BE2C (cell line): ENCODE results near the gene TNPO3.

Experiments
- DNase-seq: peaks from one replicate; pipeline ENCODE4 v3.0.0-alpha.2; 2020
- H3K27me3 ChIP-seq: fragments of 250-450 bp; sonication (Bioruptor Pico); 2 replicates; pipeline ENCODE4 v1.5.1; 2020; ENCODE audit warnings: mild to moderate bottlenecking
- H3K36me3 ChIP-seq: fragments of 250-450 bp; sonication (Bioruptor Pico); 2 replicates; pipeline ENCODE4 v1.5.1; 2020; ENCODE audit warnings: mild to moderate bottlenecking
- H3K4me1 ChIP-seq: fragments of 250-450 bp; sonication (Bioruptor Pico); 2 replicates; pipeline ENCODE4 v1.5.1; 2020
- H3K4me3 ChIP-seq: 2 replicates; pipeline ENCODE4 v1.5.1; 2011; ENCODE audit warnings: low read depth, low read length
- H3K9me3 ChIP-seq: fragments of 250-450 bp; sonication (Bioruptor Pico); 2 replicates; pipeline ENCODE4 v1.5.1; 2020
- TF ChIP-seq, protein P1 (sequence below): IDR thresholded peaks from 2 replicates; pipeline ENCODE4 v1.5.1; 2012; ENCODE audit warnings: mild to moderate bottlenecking, low read depth, low read length

TNPO3 gene

DNA sequence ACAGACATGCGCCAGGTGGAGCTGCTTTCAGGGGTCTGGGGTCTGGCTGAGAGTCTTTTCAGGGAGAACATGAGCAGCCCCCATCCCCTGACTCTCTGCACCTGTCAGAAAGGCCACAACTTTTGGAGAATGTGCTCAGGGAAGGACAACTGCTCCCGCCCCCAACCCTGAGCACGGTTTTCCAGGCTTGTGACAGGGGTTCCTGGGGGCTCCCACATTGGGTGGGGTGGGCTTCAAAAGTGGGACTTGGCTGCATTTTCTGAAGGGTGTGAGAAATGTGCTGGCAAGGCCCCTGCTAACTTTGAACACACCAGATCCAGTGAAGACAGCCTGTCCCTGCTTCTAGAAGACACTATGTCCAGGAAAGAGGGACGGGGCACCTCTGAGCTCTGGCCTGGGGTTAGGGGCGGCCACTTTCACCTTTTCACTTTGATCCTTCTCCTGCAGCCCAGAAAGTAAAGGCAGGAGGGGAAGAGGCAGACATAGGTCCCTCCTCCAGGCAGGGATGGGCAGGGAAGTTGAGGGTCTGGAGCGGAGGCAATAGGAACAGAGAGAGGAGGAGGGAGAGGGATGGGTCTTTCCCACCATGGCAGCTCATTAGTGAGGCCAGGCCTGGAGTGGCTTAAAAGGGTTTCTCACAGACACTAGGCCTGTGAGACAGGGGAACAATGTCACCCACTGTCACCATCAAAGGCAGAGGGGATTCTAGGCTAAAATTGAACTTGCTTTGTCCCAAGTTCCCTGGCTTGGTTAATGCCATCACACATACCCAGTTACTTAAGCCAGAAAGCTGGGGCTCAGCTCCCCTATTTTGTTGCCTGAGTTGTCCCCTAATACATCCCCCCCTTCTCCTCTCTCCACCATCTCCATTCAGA, 145.9 kb downstream of the TNPO3 start:
- Histone ChIP-seq H3K9me3 (no peaks in the 10 kb centered on the region), H3K4me1 (peaks cover 10% of the 10 kb centered on the region), H3K36me3 (no peaks in the 10 kb centered on the region), H3K4me3 (peak overlapping the region; percentile 58), H3K27me3 (no peaks in the 10 kb centered on the region)
- TF ChIP-seq, protein P1, sequence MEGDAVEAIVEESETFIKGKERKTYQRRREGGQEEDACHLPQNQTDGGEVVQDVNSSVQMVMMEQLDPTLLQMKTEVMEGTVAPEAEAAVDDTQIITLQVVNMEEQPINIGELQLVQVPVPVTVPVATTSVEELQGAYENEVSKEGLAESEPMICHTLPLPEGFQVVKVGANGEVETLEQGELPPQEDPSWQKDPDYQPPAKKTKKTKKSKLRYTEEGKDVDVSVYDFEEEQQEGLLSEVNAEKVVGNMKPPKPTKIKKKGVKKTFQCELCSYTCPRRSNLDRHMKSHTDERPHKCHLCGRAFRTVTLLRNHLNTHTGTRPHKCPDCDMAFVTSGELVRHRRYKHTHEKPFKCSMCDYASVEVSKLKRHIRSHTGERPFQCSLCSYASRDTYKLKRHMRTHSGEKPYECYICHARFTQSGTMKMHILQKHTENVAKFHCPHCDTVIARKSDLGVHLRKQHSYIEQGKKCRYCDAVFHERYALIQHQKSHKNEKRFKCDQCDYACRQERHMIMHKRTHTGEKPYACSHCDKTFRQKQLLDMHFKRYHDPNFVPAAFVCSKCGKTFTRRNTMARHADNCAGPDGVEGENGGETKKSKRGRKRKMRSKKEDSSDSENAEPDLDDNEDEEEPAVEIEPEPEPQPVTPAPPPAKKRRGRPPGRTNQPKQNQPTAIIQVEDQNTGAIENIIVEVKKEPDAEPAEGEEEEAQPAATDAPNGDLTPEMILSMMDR: no peak
- no peak for DNase-seq

DNA sequence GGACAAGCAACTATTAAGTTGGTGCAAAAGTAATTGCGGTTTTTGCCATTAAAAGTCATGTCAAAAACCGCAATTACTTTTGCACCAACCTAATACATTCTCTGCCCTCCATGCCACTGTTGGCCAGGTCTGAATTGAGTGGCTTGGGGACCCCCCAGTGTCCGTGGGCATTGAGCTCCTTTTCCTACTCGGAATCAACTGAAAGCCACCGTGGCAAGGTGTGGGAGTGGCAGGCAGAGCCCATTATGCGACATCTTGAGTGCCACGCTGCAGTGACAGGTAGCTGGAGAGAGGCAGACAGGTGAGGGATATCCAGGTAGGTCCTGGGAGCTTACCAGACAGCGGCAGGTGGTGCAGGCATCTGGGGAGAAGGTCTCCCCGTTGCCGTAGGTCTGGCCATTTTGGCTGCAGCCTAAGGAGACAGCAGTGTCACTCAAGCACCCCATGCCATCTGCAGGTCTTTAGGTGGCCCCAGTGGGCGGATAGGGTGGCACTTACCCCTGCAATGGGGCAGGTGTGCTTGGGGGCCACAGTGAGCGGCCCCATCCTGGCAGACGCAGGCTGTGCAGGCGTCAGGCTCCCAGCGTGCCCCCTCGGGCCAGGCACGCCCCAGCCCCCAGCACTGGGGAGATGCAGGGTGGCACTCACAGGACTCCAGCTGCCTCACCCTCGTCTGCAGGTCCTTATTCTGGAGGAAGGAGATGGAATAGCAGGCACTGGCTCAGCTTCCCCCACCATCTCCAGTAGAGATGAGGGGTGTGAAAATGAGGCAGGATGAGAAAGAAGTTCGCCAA, 147.9 kb downstream of the TNPO3 start:
- Histone ChIP-seq H3K27me3 (no peaks in the 10 kb centered on the region), H3K9me3 (no peaks in the 10 kb centered on the region), H3K4me1 (peaks cover 10% of the 10 kb centered on the region), H3K4me3 (no peak overlapping the region), H3K36me3 (no peaks in the 10 kb centered on the region)
- TF ChIP-seq, protein P1: no peak
- no peak for DNase-seq

DNA sequence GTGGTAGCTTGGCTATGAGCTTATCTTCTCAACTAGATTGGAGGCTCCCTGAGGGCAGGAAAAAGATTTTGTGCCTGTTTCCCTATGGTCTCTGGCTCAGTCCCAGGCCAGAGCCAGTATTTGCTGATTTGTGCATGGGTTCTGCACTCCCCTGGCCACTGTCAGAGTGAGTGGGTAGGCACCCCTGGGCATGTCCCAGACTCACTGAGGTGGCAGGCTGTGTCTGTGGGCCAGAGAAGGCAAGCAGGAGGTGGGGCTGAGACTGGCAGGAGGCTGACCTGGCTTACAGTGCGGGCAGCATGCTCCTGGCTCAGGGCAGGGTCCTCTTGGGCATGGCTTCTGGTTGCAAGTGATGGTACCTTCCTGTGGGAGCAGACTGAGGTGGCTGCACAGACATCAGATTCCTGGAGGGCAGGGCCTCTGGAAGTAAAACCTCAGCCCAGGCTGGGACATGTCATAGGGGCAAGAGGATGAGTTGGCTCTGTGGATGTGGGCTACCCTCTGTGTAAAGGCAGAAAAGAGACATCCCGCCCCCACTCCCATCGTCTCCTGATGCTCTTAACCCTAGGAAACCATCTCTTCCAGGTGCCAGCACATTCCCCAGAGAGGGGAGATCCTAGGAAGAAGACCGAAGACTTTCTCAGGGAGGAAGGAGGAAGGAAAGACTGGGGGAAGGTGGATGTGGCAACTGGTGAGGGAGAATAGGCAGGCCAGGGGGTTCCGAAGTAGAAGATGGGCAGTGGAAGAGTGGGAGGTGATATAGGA, 148.7 kb downstream of the TNPO3 start:
- TF ChIP-seq, protein P1: no peak
- peaks cover 6% of the 10 kb centered on the region for H3K4me1 ChIP-seq
- no peaks in the 10 kb centered on the region for H3K36me3 ChIP-seq
- no peaks in the 10 kb centered on the region for H3K9me3 ChIP-seq
- H3K27me3 ChIP-seq: no peaks in the 10 kb centered on the region
- no peak for DNase-seq
- H3K4me3 ChIP-seq: no peak overlapping the region

DNA sequence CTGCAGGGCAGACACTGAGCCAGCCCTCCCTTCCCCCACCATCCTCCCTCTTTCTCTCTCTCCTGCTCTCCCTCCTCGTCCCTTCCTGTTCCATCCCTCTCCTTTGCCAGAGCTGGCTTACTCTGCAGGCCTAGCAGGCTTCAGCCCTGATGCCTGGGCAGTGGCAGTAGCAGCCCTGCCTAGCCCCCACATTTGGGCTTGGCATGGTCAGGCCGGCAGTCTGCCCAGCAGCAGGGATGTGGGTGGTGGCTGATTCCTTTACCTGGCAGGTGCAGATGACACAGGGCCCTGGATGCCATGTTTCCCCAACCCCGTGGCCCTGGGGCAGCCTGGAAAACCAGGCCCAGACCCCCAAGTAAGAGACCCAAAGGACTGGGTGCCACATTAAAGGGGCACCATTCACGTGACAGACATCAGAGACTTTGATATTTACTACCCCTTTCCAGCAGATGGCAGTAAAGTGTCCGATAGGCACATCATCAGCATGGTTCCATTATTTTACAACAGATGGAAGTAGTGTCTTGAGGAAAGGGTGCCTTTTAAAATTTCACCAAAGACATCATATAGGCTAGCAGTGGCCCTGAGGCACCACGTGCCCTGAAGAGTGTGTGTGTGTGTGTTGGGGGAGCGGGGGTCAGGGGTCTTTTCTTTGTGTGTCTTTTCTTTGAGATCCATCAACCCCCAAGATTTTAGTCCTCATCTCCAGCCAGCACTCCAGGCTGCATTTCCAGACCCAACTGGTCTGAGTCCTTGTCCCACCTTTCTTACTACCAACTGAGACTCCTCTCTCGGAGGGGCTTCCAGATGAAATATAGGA, 150.3 kb downstream of the TNPO3 start:
- TF ChIP-seq, protein P1: peak; percentile 73
- Histone ChIP-seq H3K4me1 (peaks cover 6% of the 10 kb centered on the region), H3K4me3 (0 out of 2 replicates have a peak overlapping the region, but pooled peaks have one; percentile 2), H3K27me3 (no peaks in the 10 kb centered on the region), H3K36me3 (no peaks in the 10 kb centered on the region), H3K9me3 (no peaks in the 10 kb centered on the region)
- DNase-seq: no peak
